Measurements from ENCODE around the gene SCFD2. TPM values are rescaled to one million over a fixed set of nuclear protein-coding genes. Genes with fewer than 3 reads are reported as not detected.

Gene SCFD2
- total RNA-seq, 1 experiment from 2014 or later: 7.4 TPM

DNA sequence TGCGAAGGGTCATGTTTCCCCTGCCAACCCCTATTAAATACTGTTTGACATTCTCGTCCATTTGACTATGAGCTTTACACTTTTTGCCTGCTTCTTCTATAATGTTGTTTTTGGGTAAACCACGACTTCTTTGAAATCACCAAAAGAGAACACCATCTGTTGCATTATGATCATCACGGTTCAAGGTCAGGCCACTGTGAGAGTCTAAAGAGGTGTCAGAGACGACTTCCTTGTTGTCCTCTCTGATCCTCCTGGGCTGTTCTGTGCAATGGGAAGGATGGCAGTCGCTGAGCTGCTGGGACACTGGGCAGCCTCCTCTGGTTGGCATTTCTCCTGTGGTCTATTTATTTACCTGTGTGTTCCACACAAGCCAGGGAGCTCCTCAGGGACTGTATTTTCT is 366.2 kb downstream of the SCFD2 start:
- Histone ChIP-seq H3K36me3 (ENCODE audit: control insufficient read depth, insufficient read depth, low read length) (no peaks in the 10 kb centered on the region), H3K27ac (ENCODE audit: low read length) (no peak overlapping the region), H3K4me1 (ENCODE audit: control insufficient read depth, insufficient read depth, low read length) (no peaks in the 10 kb centered on the region), H3K9me3 (ENCODE audit: control insufficient read depth, insufficient read depth, low read depth, low read length) (no peaks in the 10 kb centered on the region), H3K4me3 (ENCODE audit: low read depth in 2 of 2, low read length in 2 of 2) (no peak overlapping the region), H3K27me3 (ENCODE audit: control insufficient read depth, insufficient read depth, low read length) (no peaks in the 10 kb centered on the region)
- in situ Hi-C loops (cut with HindIII; ENCODE audit: low pct_unique_long_range_greater_than_20kb, low sequenced_read_pairs) (no loop called here), intact Hi-C loops (cut with micrococcal nuclease; ENCODE audit: unreplicated experiment) (loop anchor here (1.0 kb wide), 1 partner anchor 24 kb away; no protein-coding TSS in a partner anchor)
- ChIA-PET POLR2A (no interaction called here), CTCF (interaction anchor here (0.6 kb wide), 1 partner anchor 527 kb away, joined by 5 read pairs; no protein-coding TSS in a partner anchor)
- ATAC-seq (no peak), DNase-seq (ENCODE audit: low read depth, low spot score) (no peak)
- TF ChIP-seq, protein P1, sequence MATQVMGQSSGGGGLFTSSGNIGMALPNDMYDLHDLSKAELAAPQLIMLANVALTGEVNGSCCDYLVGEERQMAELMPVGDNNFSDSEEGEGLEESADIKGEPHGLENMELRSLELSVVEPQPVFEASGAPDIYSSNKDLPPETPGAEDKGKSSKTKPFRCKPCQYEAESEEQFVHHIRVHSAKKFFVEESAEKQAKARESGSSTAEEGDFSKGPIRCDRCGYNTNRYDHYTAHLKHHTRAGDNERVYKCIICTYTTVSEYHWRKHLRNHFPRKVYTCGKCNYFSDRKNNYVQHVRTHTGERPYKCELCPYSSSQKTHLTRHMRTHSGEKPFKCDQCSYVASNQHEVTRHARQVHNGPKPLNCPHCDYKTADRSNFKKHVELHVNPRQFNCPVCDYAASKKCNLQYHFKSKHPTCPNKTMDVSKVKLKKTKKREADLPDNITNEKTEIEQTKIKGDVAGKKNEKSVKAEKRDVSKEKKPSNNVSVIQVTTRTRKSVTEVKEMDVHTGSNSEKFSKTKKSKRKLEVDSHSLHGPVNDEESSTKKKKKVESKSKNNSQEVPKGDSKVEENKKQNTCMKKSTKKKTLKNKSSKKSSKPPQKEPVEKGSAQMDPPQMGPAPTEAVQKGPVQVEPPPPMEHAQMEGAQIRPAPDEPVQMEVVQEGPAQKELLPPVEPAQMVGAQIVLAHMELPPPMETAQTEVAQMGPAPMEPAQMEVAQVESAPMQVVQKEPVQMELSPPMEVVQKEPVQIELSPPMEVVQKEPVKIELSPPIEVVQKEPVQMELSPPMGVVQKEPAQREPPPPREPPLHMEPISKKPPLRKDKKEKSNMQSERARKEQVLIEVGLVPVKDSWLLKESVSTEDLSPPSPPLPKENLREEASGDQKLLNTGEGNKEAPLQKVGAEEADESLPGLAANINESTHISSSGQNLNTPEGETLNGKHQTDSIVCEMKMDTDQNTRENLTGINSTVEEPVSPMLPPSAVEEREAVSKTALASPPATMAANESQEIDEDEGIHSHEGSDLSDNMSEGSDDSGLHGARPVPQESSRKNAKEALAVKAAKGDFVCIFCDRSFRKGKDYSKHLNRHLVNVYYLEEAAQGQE (IDR thresholded peaks at IDR 0.05; ENCODE audit: insufficient read depth in 1 of 2, low read depth in 2 of 2, low read length in 1 of 2): no peak
- no peak for TF ChIP-seq POLR2AphosphoS5 (IDR thresholded peaks at IDR 0.05; ENCODE audit: low read depth, low read length)
- TF ChIP-seq SIN3A (IDR thresholded peaks at IDR 0.05; ENCODE audit: borderline replicate concordance, insufficient read depth, low read depth, low read length): no peak
- TF ChIP-seq TCF7L2 (IDR thresholded peaks at IDR 0.05; ENCODE audit: low read depth, low read length): no peak
- TF ChIP-seq, protein P2, sequence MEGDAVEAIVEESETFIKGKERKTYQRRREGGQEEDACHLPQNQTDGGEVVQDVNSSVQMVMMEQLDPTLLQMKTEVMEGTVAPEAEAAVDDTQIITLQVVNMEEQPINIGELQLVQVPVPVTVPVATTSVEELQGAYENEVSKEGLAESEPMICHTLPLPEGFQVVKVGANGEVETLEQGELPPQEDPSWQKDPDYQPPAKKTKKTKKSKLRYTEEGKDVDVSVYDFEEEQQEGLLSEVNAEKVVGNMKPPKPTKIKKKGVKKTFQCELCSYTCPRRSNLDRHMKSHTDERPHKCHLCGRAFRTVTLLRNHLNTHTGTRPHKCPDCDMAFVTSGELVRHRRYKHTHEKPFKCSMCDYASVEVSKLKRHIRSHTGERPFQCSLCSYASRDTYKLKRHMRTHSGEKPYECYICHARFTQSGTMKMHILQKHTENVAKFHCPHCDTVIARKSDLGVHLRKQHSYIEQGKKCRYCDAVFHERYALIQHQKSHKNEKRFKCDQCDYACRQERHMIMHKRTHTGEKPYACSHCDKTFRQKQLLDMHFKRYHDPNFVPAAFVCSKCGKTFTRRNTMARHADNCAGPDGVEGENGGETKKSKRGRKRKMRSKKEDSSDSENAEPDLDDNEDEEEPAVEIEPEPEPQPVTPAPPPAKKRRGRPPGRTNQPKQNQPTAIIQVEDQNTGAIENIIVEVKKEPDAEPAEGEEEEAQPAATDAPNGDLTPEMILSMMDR (IDR thresholded peaks at IDR 0.05): no peak
- no TSS peak for BruUV-seq (replicated peaks)

DNA sequence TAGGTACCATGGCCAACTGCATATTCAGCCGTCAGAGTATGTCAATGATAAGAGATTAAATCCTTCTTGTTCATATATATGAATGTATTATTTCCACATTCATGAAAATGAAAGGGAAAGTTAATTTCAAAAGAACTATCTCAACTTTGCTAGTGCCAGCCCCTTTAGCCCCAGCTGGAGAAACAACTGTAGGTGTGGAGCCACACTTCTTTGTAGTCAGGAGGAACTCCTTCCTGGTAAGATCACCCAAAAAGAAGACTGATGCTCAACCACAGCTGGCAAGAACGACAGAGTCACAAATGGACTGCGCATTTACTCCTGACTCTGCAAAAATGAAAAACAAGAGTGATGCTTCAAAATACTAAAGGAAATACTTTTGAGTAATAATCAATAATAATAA is 367.4 kb downstream of the SCFD2 start:
- Histone ChIP-seq H3K9me3 (ENCODE audit: control insufficient read depth, insufficient read depth, low read depth, low read length) (no peaks in the 10 kb centered on the region), H3K4me1 (ENCODE audit: control insufficient read depth, insufficient read depth, low read length) (no peaks in the 10 kb centered on the region), H3K27me3 (ENCODE audit: control insufficient read depth, insufficient read depth, low read length) (no peaks in the 10 kb centered on the region), H3K36me3 (ENCODE audit: control insufficient read depth, insufficient read depth, low read length) (no peaks in the 10 kb centered on the region), H3K4me3 (ENCODE audit: low read depth in 2 of 2, low read length in 2 of 2) (no peak overlapping the region), H3K27ac (ENCODE audit: low read length) (no peak overlapping the region)
- DNase-seq (ENCODE audit: low read depth, low spot score) (no peak), ATAC-seq (no peak)
- CTCF ChIA-PET: no interaction called here
- TF ChIP-seq SIN3A (IDR thresholded peaks at IDR 0.05; ENCODE audit: borderline replicate concordance, insufficient read depth, low read depth, low read length) (no peak), POLR2AphosphoS5 (IDR thresholded peaks at IDR 0.05; ENCODE audit: low read depth, low read length) (no peak)
- intact Hi-C loops (cut with micrococcal nuclease; ENCODE audit: unreplicated experiment): no loop called here
- in situ Hi-C loops (cut with HindIII; ENCODE audit: low pct_unique_long_range_greater_than_20kb, low sequenced_read_pairs): no loop called here
- POLR2A ChIA-PET: no interaction called here
- BruUV-seq (replicated peaks): no TSS peak

DNA sequence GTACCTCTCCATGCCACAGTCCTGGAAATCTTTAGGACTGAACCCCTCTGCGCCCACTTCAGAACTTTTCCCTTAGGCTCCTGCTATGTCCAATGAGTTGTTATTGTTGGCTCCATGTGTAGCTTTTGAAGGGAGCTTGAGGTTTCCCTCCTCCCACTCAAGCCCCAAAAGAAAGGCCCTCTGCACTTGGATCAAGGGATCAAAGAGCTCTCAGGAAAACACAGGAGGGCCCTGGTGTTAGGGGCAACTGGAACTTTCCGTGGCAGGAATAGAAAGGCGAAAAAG is 368.8 kb downstream of the SCFD2 start:
- no TSS peak for BruUV-seq (replicated peaks)
- no peak overlapping the region for H3K4me3 ChIP-seq (ENCODE audit: low read depth in 2 of 2, low read length in 2 of 2)
- ChIA-PET CTCF (no interaction called here), POLR2A (no interaction called here)
- DNase-seq (ENCODE audit: low read depth, low spot score) (no peak), ATAC-seq (no peak)
- no peaks in the 10 kb centered on the region for H3K4me1 ChIP-seq (ENCODE audit: control insufficient read depth, insufficient read depth, low read length)
- no peaks in the 10 kb centered on the region for H3K36me3 ChIP-seq (ENCODE audit: control insufficient read depth, insufficient read depth, low read length)
- H3K9me3 ChIP-seq (ENCODE audit: control insufficient read depth, insufficient read depth, low read depth, low read length): no peaks in the 10 kb centered on the region
- in situ Hi-C loops (cut with HindIII; ENCODE audit: low pct_unique_long_range_greater_than_20kb, low sequenced_read_pairs): no loop called here
- no peak overlapping the region for H3K27ac ChIP-seq (ENCODE audit: low read length)
- TF ChIP-seq SIN3A (IDR thresholded peaks at IDR 0.05; ENCODE audit: borderline replicate concordance, insufficient read depth, low read depth, low read length) (no peak), TCF7L2 (IDR thresholded peaks at IDR 0.05; ENCODE audit: low read depth, low read length) (no peak), POLR2AphosphoS5 (IDR thresholded peaks at IDR 0.05; ENCODE audit: low read depth, low read length) (no peak)
- TF ChIP-seq, protein P1 (IDR thresholded peaks at IDR 0.05; ENCODE audit: insufficient read depth in 1 of 2, low read depth in 2 of 2, low read length in 1 of 2): no peak
- TF ChIP-seq, protein P2 (IDR thresholded peaks at IDR 0.05): no peak
- H3K27me3 ChIP-seq (ENCODE audit: control insufficient read depth, insufficient read depth, low read length): no peaks in the 10 kb centered on the region
- intact Hi-C loops (cut with micrococcal nuclease; ENCODE audit: unreplicated experiment): no loop called here
